ENCODE measurements around the gene SLC24A4. TPM values are rescaled to one million over a fixed set of nuclear protein-coding genes. Genes with fewer than 3 reads are reported as not detected.

Gene SLC24A4
- total RNA-seq, 1 donor from 2014 or later = 0.36 TPM

DNA sequence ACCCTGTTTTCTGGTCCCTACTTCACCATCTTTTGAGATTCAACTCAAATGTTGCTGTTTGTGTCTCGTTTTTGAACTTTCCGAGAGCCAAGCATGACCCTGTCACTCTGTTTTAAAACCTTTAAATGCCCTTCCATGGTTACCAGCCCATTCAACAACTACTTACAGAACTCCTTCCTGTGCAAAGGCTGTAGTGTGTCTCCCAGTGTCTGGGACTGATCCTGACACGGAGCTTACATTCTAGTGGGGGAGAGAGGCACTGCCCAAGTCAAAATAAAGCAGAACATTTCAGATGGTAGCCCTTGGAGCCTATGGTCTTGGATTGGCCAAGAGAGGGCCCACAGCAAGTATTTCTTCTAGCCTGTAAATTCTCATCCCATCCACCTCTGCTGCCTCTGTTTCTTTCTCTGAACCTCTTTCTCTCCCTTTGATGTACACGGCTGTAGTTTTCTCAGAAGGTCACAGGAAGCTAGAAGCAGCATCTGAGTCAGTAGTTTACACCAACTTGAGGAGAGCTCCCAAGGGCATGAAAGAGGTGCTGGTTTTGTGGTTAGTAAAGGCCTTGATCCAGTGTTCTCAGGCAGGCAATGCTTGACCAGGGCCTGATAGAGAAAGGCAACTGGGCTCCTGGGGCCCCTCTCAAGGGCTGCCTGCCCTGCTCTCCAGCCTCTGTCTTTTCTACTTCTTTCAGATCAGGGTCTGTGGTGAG, 42.3 kb upstream of the SLC24A4 start:
- Histone ChIP-seq H3K27ac (replicated peaks) (no peak overlapping the region), H3K4me3 (no peak overlapping the region), H3K36me3 (no peaks in the 10 kb centered on the region), H3K4me1 (no peaks in the 10 kb centered on the region), H3K9me3 (replicated peaks) (peaks cover 14% of the 10 kb centered on the region), H3K27me3 (ENCODE audit: low read depth) (peaks cover 25% of the 10 kb centered on the region)
- TF ChIP-seq, protein P1, sequence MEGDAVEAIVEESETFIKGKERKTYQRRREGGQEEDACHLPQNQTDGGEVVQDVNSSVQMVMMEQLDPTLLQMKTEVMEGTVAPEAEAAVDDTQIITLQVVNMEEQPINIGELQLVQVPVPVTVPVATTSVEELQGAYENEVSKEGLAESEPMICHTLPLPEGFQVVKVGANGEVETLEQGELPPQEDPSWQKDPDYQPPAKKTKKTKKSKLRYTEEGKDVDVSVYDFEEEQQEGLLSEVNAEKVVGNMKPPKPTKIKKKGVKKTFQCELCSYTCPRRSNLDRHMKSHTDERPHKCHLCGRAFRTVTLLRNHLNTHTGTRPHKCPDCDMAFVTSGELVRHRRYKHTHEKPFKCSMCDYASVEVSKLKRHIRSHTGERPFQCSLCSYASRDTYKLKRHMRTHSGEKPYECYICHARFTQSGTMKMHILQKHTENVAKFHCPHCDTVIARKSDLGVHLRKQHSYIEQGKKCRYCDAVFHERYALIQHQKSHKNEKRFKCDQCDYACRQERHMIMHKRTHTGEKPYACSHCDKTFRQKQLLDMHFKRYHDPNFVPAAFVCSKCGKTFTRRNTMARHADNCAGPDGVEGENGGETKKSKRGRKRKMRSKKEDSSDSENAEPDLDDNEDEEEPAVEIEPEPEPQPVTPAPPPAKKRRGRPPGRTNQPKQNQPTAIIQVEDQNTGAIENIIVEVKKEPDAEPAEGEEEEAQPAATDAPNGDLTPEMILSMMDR (IDR thresholded peaks at IDR 0.05; ENCODE audit: borderline replicate concordance) = no peak
- DNase-seq = no peak
- intact Hi-C loops (cut with micrococcal nuclease) = no loop called here

DNA sequence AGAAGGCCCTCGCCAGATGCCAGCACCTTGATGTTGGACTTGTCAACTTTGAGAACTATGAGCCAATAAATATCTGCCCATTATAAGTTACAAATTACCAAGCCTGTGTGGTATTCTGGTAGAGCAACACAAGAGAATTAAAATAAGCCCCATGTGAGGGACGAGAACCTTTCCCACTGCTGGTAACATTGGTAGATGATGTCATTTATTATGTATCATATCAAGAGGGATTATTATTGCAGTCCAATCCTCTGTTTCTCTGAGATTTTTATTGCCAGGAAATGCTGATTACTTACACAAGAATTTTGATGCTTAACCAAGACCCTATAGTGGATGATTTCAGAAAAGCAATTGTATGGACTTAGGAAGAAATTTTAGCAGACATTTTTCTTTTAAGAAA, 40.3 kb upstream of the SLC24A4 start:
- TF ChIP-seq, protein P1 (IDR thresholded peaks at IDR 0.05; ENCODE audit: borderline replicate concordance) = no peak
- H3K27ac ChIP-seq (replicated peaks) = no peak overlapping the region
- H3K27me3 ChIP-seq (ENCODE audit: low read depth) = peaks cover 16% of the 10 kb centered on the region
- H3K9me3 ChIP-seq (replicated peaks) = peaks cover 14% of the 10 kb centered on the region
- H3K36me3 ChIP-seq = no peaks in the 10 kb centered on the region
- H3K4me1 ChIP-seq = no peaks in the 10 kb centered on the region
- no peak overlapping the region for H3K4me3 ChIP-seq
- no peak for DNase-seq
- intact Hi-C loops (cut with micrococcal nuclease) = no loop called here

DNA sequence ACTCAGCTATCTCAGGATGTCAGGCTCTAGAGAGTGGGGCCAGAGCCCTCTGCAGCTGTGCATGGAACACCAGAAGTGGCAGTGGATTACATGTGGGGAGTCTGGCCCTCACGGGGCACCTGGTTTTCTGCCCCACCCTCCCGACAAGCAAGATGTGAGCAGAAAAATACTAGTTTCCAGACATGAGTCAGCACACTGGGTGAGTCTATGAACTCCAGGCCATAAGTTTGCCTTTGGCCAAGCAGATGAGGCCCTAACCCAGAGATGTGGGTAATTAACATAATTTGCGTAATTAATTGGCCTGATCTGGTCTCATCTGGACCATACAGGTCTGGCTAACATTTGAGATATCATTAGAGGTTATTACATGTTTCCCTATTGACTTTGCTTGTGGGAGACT, 37.7 kb upstream of the SLC24A4 start:
- TF ChIP-seq, protein P1 (IDR thresholded peaks at IDR 0.05; ENCODE audit: borderline replicate concordance) = no peak
- Histone ChIP-seq H3K9me3 (replicated peaks) (peaks cover 14% of the 10 kb centered on the region), H3K4me1 (no peaks in the 10 kb centered on the region), H3K27me3 (ENCODE audit: low read depth) (peaks cover 35% of the 10 kb centered on the region), H3K4me3 (no peak overlapping the region), H3K36me3 (no peaks in the 10 kb centered on the region), H3K27ac (replicated peaks) (no peak overlapping the region)
- intact Hi-C loops (cut with micrococcal nuclease) = no loop called here
- DNase-seq = no peak

DNA sequence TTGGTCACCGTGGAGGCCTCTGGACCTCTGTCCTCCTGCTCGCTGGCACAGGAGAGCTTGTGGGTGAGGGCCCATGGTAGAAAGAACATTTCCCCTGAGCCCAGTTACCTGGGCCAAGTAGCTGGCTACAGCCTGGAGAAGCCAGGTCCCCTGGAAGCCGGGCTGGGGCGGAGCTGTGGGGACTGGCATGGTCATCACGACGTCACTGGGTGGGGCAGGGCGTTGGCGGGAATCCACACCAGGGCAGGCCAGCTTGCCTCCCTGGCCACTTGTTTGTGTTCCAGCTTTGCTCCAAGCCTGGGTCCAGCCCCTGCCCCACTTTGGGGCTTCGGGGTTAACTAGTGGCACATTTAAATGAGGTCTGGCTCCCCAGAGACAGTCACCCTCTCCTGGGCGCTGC, 35.0 kb upstream of the SLC24A4 start:
- no peaks in the 10 kb centered on the region for H3K9me3 ChIP-seq (replicated peaks)
- H3K36me3 ChIP-seq = no peaks in the 10 kb centered on the region
- TF ChIP-seq, protein P1 (IDR thresholded peaks at IDR 0.05; ENCODE audit: borderline replicate concordance) = no peak
- intact Hi-C loops (cut with micrococcal nuclease) = no loop called here
- no peak overlapping the region for H3K27ac ChIP-seq (replicated peaks)
- peaks cover 44% of the 10 kb centered on the region for H3K27me3 ChIP-seq (ENCODE audit: low read depth)
- no peaks in the 10 kb centered on the region for H3K4me1 ChIP-seq
- H3K4me3 ChIP-seq = no peak overlapping the region
- no peak for DNase-seq

DNA sequence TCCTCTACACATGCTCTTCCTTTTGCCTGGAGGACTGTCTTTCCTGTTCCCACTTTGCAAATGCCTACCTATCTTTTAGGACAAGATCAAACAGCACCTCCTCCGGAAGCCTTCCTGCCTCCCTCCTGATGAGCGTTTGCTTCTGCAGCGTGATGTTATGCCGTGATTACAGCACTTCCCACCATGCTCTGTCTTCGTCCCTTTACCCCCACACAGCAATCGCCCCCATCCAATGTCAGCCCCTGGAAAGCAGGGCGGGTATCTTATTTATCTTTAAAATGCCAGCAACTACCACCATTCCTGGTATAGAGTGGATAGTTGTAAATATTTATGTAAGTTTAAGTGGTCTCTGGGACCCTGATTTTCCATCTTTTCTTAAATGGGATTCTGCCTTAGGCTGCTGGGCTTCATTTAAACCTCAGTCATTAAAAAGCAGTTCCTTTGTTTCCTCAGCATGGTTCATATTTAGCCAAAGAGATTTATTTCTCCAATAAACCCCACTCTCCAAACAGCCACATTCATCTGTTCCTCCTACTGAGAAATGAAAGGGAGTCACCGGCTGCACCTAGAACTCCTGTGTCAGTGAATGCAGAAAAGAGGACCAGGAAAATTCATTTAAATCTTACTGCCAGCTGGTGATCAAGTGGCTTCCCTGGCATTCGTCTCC, 33.8 kb upstream of the SLC24A4 start:
- Histone ChIP-seq H3K27ac (replicated peaks) (no peak overlapping the region), H3K9me3 (replicated peaks) (no peaks in the 10 kb centered on the region), H3K4me1 (no peaks in the 10 kb centered on the region), H3K4me3 (no peak overlapping the region), H3K36me3 (no peaks in the 10 kb centered on the region), H3K27me3 (ENCODE audit: low read depth) (peaks cover 44% of the 10 kb centered on the region)
- TF ChIP-seq, protein P1 (IDR thresholded peaks at IDR 0.05; ENCODE audit: borderline replicate concordance) = no peak
- intact Hi-C loops (cut with micrococcal nuclease) = no loop called here
- DNase-seq = no peak
